Astrocyte (in vitro differentiated cells and primary cell): ENCODE measurements around the gene BANP. TPM values are rescaled to one million over a fixed set of nuclear protein-coding genes. Genes with fewer than 3 reads are reported as not detected.

Experiments used
- DNase-seq: peaks from one replicate; pipeline ENCODE4 v3.0.0-alpha.2; 2010; ENCODE audit warnings: low read depth
- FAIRE-seq: peaks from 2 replicates; lab custom pipeline; 2011; peaks lifted over from hg19 to GRCh38; lab: Jason Lieb, UNC
- H2AFZ ChIP-seq: 2 replicates; pipeline ENCODE4 v1.6.0; 2012; ENCODE audit warnings: low read depth, low read length, inconsistent platforms
- H3K27ac ChIP-seq: 2 replicates; pipeline ENCODE4 v1.5.1; 2011; ENCODE audit warnings: low read depth, low read length, inconsistent platforms
- H3K27me3 ChIP-seq: 2 replicates; pipeline ENCODE4 v1.6.0; 2011; ENCODE audit warnings: low read length, inconsistent platforms; ENCODE audit not compliant: insufficient read depth
- H3K36me3 ChIP-seq: 2 replicates; pipeline ENCODE4 v1.5.1; 2011; ENCODE audit warnings: low read length, inconsistent platforms; ENCODE audit not compliant: insufficient read depth
- H3K4me1 ChIP-seq: 2 replicates; pipeline ENCODE4 v1.5.1; 2011; ENCODE audit warnings: low read length, inconsistent platforms; ENCODE audit not compliant: insufficient read depth
- H3K4me2 ChIP-seq: 2 replicates; pipeline ENCODE4 v1.6.0; 2012; ENCODE audit warnings: low read length, inconsistent platforms
- H3K4me3 ChIP-seq: 2 replicates; pipeline ENCODE4 v1.5.1; 2011; ENCODE audit warnings: low read depth, mild to moderate bottlenecking, low read length, inconsistent platforms; ENCODE audit not compliant: insufficient read depth
- H3K79me2 ChIP-seq: 2 replicates; pipeline ENCODE4 v1.6.0; 2012; ENCODE audit warnings: mild to moderate bottlenecking, low read length, inconsistent platforms; ENCODE audit not compliant: insufficient read depth
- H3K9ac ChIP-seq: 2 replicates; pipeline ENCODE4 v1.6.0; 2012; ENCODE audit warnings: mild to moderate bottlenecking, low read length, inconsistent platforms
- H3K9me3 ChIP-seq: 2 replicates; pipeline ENCODE4 v1.5.1; 2012; ENCODE audit warnings: low read depth, mild to moderate bottlenecking, low read length, inconsistent platforms; ENCODE audit not compliant: insufficient read depth
- H4K20me1 ChIP-seq: 2 replicates; pipeline ENCODE4 v1.6.0; 2012; ENCODE audit warnings: low read length, inconsistent platforms; ENCODE audit not compliant: insufficient read depth
- H3K27ac Mint-ChIP-seq: one replicate; pipeline ENCODE4 v1.8.0; 2021; ENCODE audit warnings: mild to moderate bottlenecking, mixed read lengths; ENCODE audit not compliant: unreplicated experiment
- H3K27me3 Mint-ChIP-seq: one replicate; pipeline ENCODE4 v1.8.0; 2021; ENCODE audit warnings: low read depth, mixed read lengths; ENCODE audit not compliant: unreplicated experiment
- H3K36me3 Mint-ChIP-seq: one replicate; pipeline ENCODE4 v1.8.0; 2021; ENCODE audit warnings: low read depth, mixed read lengths; ENCODE audit not compliant: unreplicated experiment
- H3K4me1 Mint-ChIP-seq: one replicate; pipeline ENCODE4 v1.8.0; 2021; ENCODE audit warnings: low read depth, mixed read lengths; ENCODE audit not compliant: unreplicated experiment
- H3K4me3 Mint-ChIP-seq: one replicate; pipeline ENCODE4 v1.8.0; 2021; ENCODE audit warnings: mild to moderate bottlenecking, moderate library complexity, mixed read lengths; ENCODE audit not compliant: unreplicated experiment
- H3K9me3 Mint-ChIP-seq: one replicate; pipeline ENCODE4 v1.8.0; 2021; ENCODE audit warnings: mild to moderate bottlenecking, mixed read lengths; ENCODE audit not compliant: unreplicated experiment
- EZH2 ChIP-seq: IDR thresholded peaks from 2 replicates; pipeline ENCODE4 v1.6.1; 2012; ENCODE audit warnings: mild to moderate bottlenecking, low read length, inconsistent platforms; ENCODE audit not compliant: insufficient read depth
- total RNA-seq: library from RNA; stranded (reverse); gene quantifications from 2 replicates; pipeline ENCODE4 v1.2.1, GENCODE V29; 2021
- TF ChIP-seq, protein P1 (sequence below): IDR thresholded peaks from 2 replicates; pipeline ENCODE4 v1.5.1; 2011; ENCODE audit warnings: low read depth, mild to moderate bottlenecking, inconsistent platforms, low read length, moderate library complexity; ENCODE audit not compliant: insufficient read depth

The BANP gene
- total RNA-seq, 1 donor from 2014 or later: 28.9 TPM

DNA sequence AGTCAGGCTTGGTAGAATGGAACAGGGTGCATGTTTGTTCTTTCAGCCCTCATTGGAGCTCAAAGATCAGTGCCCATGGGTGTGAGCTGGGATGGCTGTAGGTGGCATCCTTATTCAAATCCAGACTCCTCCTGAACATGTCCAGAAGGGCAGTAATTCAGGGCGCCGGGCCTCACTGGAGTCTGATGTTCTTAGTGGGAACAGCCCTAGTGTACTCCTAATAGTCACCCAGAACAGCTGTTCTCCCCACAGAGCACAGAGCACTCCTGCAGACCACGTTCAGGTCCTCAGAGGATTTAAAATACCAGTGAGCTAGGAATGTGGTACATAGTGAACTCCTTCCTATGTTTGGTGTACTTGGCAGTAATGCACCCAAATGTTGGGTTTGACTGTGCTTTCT is 96.2 kb downstream of the BANP start:
- H2AFZ ChIP-seq: no peak overlapping the region
- Mint-ChIP-seq H3K36me3 (peaks cover 17% of the 10 kb centered on the region), H3K27me3 (no peaks in the 10 kb centered on the region), H3K27ac (no peak overlapping the region), H3K9me3 (no peaks in the 10 kb centered on the region), H3K4me1 (peaks cover 2% of the 10 kb centered on the region), H3K4me3 (no peak overlapping the region)
- H3K9ac ChIP-seq: no peak overlapping the region
- no peak for FAIRE-seq
- no peak for DNase-seq
- H3K79me2 ChIP-seq: no peaks in the 10 kb centered on the region
- no peaks in the 10 kb centered on the region for H3K36me3 ChIP-seq
- H3K27ac ChIP-seq: no peak overlapping the region
- no peak overlapping the region for H3K4me3 ChIP-seq
- H3K4me1 ChIP-seq: no peaks in the 10 kb centered on the region
- no peaks in the 10 kb centered on the region for H4K20me1 ChIP-seq
- H3K4me2 ChIP-seq: no peak overlapping the region
- H3K27me3 ChIP-seq: no peaks in the 10 kb centered on the region
- no peak for TF ChIP-seq EZH2
- TF ChIP-seq, protein P1, sequence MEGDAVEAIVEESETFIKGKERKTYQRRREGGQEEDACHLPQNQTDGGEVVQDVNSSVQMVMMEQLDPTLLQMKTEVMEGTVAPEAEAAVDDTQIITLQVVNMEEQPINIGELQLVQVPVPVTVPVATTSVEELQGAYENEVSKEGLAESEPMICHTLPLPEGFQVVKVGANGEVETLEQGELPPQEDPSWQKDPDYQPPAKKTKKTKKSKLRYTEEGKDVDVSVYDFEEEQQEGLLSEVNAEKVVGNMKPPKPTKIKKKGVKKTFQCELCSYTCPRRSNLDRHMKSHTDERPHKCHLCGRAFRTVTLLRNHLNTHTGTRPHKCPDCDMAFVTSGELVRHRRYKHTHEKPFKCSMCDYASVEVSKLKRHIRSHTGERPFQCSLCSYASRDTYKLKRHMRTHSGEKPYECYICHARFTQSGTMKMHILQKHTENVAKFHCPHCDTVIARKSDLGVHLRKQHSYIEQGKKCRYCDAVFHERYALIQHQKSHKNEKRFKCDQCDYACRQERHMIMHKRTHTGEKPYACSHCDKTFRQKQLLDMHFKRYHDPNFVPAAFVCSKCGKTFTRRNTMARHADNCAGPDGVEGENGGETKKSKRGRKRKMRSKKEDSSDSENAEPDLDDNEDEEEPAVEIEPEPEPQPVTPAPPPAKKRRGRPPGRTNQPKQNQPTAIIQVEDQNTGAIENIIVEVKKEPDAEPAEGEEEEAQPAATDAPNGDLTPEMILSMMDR: no peak
- no peaks in the 10 kb centered on the region for H3K9me3 ChIP-seq

DNA sequence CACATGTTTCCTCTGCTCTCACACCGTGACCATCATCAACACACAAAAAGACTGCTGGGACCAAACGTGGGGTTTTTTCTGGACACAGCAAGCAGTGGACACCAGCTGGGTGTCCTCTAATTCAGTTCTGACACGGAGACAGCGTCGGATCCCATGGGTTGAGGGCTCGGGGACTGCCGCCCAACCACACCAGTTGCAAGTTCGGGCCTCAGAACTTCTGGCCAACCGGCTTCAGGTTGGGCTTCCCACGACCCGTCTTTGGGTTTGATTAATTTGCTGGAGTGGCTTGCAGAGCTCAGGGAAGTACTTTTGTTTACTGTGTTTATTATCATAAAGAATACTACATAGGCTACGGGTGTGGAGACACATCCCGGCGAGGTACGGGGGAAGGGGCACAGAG is 97.8 kb downstream of the BANP start:
- Histone ChIP-seq H3K4me2 (no peak overlapping the region), H3K9me3 (no peaks in the 10 kb centered on the region), H3K27me3 (no peaks in the 10 kb centered on the region), H3K79me2 (no peaks in the 10 kb centered on the region), H4K20me1 (no peaks in the 10 kb centered on the region), H3K27ac (no peak overlapping the region), H2AFZ (no peak overlapping the region), H3K4me1 (no peaks in the 10 kb centered on the region), H3K4me3 (no peak overlapping the region), H3K36me3 (no peaks in the 10 kb centered on the region), H3K9ac (no peak overlapping the region)
- Mint-ChIP-seq H3K27ac (no peak overlapping the region), H3K4me1 (peaks cover 2% of the 10 kb centered on the region), H3K4me3 (no peak overlapping the region), H3K36me3 (peaks cover 15% of the 10 kb centered on the region), H3K27me3 (no peaks in the 10 kb centered on the region), H3K9me3 (no peaks in the 10 kb centered on the region)
- DNase-seq (no peak), FAIRE-seq (no peak)
- TF ChIP-seq, protein P1: no peak
- TF ChIP-seq EZH2: no peak

DNA sequence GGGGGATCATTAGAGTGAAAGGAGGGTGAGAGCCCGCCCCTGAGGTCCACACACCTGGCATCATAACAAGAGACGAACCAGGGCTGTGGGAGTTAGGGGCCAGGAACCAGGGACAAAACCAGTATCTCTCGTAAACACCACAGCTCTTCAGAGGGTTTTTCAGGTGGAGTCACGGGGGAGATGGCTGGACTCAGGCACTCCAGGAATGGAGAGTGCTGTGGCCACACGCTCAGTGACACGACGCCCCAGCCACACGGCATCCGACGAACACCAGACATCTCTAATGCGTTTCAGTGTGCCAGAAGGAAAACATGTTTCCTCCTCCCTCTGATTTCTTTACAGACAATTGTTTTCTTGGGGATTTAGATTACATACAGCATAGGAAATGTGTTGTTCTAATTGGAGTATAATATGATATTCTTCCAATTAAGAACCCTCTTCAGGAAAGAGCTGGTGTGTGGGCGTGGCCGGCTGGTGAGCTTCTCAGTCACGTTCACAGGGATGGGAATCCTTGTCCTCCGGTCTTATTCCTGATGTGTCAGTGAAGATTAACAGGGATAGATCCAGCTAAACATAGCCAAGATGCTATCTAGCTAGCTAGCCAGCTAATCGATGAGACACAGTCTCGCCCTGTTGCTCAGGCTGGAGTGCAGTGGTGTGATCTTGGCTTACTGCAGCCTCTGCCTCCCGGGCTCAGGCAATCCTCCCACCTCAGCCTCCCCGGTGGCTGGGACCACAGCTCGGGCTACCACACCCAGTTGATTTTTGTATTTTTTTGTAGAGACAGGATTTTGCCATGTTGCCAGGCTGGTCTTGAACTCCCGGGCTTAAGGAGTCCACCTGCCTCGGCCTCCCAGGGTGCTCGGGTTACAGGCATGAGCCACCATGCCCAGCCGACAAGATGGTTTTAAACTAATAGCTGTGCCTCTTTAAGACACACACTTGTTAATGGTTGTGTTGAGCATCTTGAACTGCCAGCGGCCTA is 98.6 kb downstream of the BANP start:
- Mint-ChIP-seq H3K4me3 (no peak overlapping the region), H3K36me3 (peaks cover 15% of the 10 kb centered on the region), H3K27ac (no peak overlapping the region), H3K4me1 (peaks cover 2% of the 10 kb centered on the region), H3K27me3 (no peaks in the 10 kb centered on the region), H3K9me3 (no peaks in the 10 kb centered on the region)
- Histone ChIP-seq H4K20me1 (no peaks in the 10 kb centered on the region), H3K27me3 (no peaks in the 10 kb centered on the region), H2AFZ (no peak overlapping the region), H3K9ac (no peak overlapping the region), H3K79me2 (no peaks in the 10 kb centered on the region), H3K4me1 (no peaks in the 10 kb centered on the region), H3K27ac (no peak overlapping the region), H3K4me3 (no peak overlapping the region), H3K4me2 (no peak overlapping the region), H3K36me3 (no peaks in the 10 kb centered on the region), H3K9me3 (no peaks in the 10 kb centered on the region)
- TF ChIP-seq, protein P1: no peak
- TF ChIP-seq EZH2: no peak
- FAIRE-seq (no peak), DNase-seq (no peak)
